HG03159 (cell line): ENCODE data around the gene SLC24A3.
A peak's percentile ranks its signal among the peaks of the same experiment; 100 is the strongest.

Source experiments
- ATAC-seq: cut with Tn5 transposase; IDR thresholded peaks from one replicate; pipeline ENCODE4 v1.9.1; 2021; ENCODE audit warnings: mild to moderate bottlenecking, moderate library complexity; ENCODE audit not compliant: unreplicated experiment

Gene SLC24A3

DNA sequence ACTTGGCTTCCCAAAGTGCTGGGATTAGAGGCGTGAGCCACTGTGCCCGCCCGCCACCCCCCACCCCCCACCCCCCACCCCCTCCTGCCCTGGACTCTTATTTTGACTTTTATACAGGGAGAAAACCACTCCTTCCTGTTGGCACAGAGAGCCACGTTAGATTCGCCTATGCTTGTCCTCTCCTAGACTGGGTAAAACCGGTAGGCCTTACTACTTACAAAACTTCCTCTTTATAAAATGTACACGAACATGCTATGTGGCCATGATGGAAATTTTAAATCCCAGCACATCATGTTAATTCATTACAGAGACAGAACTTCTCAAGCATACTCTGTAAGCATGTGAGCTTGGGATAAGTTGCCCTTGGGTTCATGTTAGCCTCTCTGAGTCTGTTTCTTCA is 124.2 kb downstream of the SLC24A3 start:
- ATAC-seq: no peak

- no peak for ATAC-seq
These were observed 125.9 kb downstream of the SLC24A3 start for GRCh38 chr20:19338380-19338779.

- no peak for ATAC-seq
These were observed 126.5 kb downstream of the SLC24A3 start for GRCh38 chr20:19338960-19339359.

DNA sequence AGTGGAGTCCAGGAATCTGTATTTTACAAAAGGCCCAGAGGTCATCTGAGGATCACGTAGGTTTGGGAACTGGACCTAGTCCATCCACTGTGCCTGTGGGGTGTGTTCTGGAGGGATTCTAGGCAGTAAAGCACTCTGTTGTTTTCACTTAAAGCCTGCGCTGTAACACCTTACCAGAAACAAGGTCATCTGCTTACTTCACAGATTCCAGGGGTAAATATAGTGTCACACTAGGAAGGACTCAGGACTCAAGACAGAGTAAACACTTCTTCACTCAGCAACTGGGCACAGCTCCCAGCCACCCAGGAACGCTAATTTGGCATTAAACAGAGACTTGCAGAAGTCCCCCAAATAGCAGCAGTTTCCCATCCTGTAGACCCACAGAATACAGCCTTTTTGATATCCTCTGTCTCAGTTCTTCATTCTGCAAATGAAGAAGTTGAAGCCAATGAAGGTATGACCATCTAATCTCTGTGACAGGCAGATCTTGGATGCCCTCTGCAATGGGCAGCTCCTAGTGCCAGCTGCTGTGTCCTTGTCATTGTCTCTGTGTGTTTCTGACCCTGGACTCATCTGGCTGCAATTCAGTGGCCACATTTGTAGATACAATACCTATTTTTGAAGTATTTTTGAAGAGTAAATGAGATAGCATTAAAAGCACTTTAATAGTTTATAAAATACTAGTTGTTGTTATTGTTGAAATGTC is 129.1 kb downstream of the SLC24A3 start:
- no peak for ATAC-seq

DNA sequence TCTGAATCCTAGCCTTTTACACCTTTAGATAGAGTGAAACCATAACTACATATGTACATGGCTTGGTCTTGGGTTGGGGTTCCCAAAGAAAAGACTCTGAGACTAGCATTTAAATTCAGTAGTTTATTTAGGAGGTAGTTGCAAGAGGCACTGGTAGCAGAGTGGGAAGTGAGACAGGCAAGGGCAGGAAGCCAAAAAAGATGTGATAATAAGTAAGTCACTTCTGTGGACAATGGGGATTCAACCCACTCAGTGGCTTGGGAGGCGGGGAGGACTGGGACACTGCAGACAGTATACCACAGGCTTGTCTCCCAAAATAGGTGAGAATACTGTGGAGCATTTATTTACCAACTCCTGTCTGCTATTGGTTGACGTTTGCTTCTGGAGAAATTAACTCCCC is 131.9 kb downstream of the SLC24A3 start:
- no peak for ATAC-seq

GRCh38 chr20:19347943-19348456 is 135.6 kb downstream of the SLC24A3 start:
- peak; percentile 73 for ATAC-seq

DNA sequence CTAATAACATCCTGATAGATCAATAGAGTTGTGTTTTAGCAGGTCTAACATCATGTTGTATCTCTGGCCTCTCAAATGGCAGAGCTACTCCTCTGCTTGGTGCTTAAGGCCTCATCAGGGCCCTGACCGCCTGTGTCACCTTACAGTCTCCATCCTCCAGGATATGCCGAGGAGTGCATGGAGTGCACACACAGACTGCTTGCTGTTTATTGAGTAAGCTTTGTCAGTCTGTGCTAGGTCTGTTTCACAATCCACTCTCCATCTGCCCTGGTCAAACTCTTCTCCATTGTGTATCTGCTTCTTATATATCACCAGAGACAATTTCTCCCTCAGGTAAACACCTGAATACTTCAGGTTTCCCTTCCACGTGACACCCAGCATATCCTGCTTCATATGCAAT is 136.1 kb downstream of the SLC24A3 start:
- ATAC-seq: peak; percentile 27

GRCh38 chr20:19349879-19350278 is 137.4 kb downstream of the SLC24A3 start:
- no peak for ATAC-seq

GRCh38 chr20:19351542-19351941 is 139.1 kb downstream of the SLC24A3 start:
- no peak for ATAC-seq

DNA sequence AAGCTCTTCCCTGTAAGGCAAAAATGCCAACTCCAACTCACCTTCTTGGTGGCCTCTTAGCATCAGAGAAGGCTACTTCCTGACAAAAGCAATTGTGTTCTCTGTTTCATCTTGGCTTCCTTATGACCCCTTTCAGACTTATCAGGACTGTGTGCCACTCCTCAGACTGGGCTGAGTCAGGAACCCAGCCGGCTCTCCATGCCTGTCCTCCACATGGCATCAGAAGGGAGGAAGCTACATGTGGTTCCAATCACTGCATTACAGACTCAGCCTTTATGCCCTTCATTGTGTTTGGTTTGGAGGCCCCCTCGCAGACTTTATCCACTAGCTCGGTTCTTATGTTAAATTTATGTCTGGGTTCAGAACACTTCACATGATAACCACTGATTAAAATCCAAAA is 142.5 kb downstream of the SLC24A3 start:
- no peak for ATAC-seq

DNA sequence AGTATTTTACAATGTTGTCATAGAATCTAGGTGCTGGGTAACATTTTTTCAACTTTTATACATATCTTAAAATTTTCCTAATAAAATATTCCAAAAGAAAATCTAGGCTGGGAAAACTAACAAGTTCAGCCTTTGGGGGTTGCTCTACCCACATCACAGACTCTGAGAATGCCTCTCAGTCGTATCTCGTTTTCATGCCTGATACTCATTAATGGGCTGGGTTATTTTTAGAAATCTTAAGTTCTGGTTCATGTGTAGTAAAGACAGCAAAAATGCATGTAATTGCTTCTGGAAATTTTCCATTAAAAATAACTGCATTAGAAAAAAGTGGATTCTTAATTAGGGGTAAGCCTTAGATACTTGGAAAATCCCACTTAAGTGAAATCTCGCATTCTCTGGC is 149.3 kb downstream of the SLC24A3 start:
- ATAC-seq: no peak

DNA sequence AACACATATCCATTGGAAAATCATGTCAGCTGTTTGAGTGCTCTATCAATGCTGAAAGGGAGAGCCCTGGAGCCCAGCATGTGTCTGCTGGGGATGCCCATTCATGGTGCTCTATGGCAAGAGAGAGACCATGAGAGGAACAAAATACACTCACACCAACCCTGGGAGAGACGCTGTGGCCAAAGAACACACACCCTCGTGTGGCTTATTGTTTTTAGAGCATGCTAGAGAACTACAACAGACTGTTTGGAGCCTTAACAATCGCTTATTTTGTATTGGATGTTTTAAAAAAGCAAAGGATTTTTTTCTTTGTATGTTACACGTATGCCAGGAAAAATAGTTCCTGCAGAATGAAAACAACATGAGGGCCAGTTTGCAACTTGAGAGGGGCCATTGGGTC is 151.0 kb downstream of the SLC24A3 start:
- no peak for ATAC-seq

DNA sequence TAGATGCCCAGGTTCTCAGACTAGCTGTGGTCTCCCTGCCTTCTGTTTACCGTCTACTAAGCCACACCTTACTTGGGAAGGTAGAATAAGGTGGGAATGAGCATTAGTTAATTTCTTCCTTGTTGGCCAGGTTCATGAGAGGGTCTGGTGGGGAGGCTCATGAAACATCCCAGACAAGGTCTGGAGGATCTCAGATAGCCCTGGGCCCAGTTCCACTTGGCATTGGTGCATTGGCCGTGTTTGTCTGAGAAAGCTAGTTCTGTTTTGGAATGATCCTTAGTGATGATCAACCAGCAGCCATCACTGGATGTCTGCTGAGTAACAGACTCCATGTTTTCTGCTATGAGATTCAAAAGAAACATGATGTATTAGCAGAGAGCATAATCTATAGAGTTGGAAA is 155.1 kb downstream of the SLC24A3 start:
- ATAC-seq: no peak

- ATAC-seq: no peak
These were observed 155.9 kb downstream of the SLC24A3 start for GRCh38 chr20:19368351-19368750.

- ATAC-seq: no peak
These were observed 157.9 kb downstream of the SLC24A3 start for GRCh38 chr20:19370076-19371075.

DNA sequence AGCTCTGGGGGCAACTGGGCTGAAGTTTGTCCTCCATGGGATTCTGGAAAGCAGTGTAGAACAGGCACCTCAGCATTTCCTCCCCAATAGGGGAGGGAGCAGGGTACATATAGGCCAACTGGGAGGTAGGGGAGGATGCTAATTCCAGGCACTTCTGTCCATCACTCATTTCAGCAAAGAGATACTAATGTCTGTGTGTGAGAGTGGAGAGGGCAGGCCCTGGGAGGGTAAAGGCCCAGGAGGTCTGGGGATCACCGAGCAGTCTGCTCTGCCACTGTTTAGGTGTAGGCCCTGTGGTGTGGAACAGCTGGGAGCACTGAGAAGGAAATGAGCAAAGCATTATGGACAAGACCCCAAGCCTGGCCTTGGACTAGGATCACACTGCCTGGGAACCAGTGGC is 158.7 kb downstream of the SLC24A3 start:
- no peak for ATAC-seq

DNA sequence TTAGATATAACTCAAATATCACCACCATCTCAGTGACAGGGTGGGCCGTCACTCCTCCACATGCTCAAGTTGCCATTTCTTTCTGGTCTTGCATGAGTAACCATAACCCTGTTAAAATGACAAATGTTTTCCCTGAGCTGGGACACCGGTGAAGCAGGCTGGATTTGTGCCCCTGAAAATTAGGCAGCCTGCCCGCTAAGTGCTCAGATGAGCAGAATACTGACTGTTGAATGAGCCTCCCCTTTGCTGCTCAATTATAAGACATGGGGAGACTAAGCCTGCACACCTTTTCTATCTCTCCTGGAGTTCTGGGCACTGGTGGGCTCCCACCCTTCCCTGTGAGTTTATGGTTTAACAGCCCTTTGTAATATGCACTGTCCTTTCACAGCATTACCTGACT is 161.8 kb downstream of the SLC24A3 start:
- ATAC-seq: no peak

- no peak for ATAC-seq
These were observed 163.0 kb downstream of the SLC24A3 start for GRCh38 chr20:19375395-19375794.

DNA sequence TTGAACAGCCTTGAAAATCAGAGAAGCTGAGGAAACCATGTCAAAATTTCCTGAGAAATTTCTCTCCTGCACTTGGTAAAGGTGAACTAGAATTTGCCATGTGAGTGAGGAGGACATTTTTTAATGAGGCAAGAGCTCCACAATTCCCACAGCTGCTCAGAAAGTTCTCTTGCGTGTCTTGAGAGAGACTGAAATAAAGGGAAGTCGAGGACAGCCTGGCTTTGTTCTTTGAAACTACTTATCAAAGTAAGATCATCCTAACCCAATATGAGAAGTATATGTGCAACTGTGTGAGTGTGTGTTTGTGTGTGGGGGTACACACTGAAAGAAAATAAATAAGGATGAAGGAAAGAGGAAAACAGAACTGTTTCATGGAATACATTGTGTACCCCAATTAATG is 163.4 kb downstream of the SLC24A3 start:
- no peak for ATAC-seq

DNA sequence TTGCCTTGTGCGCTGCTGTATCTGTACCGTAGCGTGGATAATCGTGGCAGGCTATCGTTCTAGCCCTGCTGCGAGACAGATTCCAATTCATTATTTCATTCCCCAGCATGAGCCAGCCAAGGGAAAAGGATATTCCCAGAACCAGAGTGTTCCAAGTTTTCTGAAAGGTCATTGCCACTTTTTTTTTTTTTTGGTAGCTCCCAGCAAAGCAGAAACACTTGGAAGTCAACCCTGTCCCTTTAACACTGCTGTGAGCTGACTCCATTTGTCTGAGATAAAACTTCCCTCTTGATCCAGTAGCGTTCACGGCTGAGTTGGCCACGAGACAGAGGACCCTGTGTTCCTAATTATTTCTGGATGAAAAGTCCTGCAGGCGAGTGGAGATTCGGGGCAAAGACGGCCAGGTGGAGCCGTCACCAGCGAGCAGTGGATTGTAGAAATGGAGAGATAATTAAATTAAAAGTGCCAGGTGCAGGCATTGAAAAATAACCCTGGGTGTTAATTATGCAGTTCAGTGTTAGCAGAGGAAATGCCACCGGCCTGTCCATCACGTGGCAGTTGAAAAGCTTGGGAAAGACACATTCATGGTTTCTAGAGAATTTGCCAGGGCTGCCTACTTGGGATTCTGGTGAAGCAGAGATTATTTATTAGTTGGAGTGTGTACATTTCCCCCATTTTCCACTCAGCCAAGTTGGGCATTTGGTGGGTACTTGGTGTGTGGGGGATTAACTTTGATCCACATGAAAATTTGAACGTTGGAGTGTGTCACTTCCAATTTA is 164.2 kb downstream of the SLC24A3 start:
- ATAC-seq: no peak

- ATAC-seq: no peak
These were observed 165.6 kb downstream of the SLC24A3 start for GRCh38 chr20:19378058-19378457.
